ENCODE measurements around the gene CEACAM3. TPM values are rescaled to one million over a fixed set of nuclear protein-coding genes. Genes with fewer than 3 reads are reported as not detected.

CEACAM3 gene
- total RNA-seq, 1 experiment from 2014 or later: not detected

DNA sequence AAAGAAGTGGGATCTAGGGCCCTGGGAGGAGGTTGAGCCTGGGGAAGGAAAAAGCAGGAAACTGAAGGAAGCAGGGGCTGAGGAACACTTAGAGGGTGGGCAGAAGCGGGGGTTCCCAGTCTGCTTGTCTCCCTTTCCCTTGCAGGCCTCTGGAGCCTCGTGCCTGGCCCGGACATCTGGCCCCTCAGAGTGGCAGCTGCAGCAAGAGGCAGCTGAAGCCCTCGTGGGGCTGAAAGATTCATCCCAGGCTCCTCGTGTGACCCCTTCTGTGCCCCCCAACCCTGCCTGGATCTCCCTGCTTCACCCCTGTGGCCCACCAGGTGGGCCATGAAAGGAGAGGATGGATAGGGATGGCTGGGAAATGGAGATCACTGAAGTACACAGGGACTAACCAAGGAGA is 54.0 kb downstream of the CEACAM3 start:
- peaks cover 0 to 3% of the 10 kb centered on the region in 2 experiments; a peak in 2 of 4 replicates for H3K4me1 Mint-ChIP-seq
- peaks cover 0 to 26% of the 10 kb centered on the region in 2 experiments; a peak in 3 of 5 replicates for H3K9me3 Mint-ChIP-seq
- H3K9ac ChIP-seq (ENCODE audit: extremely low read depth, insufficient read length, low read length): no peak overlapping the region
- no peaks in the 10 kb centered on the region; the same call in 1 of the 2 replicates for H3K4me1 ChIP-seq (ENCODE audit: insufficient read depth, low read length)
- H2AK5ac ChIP-seq (ENCODE audit: insufficient read length, low read length): no peak overlapping the region
- no peak overlapping the region for H3K4ac ChIP-seq (ENCODE audit: low read depth, low read length)
- H3K23me2 ChIP-seq (ENCODE audit: insufficient read length, low read depth, low read length, poor library complexity, severe bottlenecking): no peaks in the 10 kb centered on the region
- H2AFZ ChIP-seq (ENCODE audit: low read length): no peak overlapping the region
- DNase-seq: no peak
- H3T11ph ChIP-seq (ENCODE audit: low read length): no peak overlapping the region
- H4K5ac ChIP-seq (ENCODE audit: insufficient read length, low read depth, low read length): no peak overlapping the region
- no peaks in the 10 kb centered on the region for H4K20me1 ChIP-seq (ENCODE audit: control insufficient read depth, insufficient read depth, insufficient read length)
- H3K4me2 ChIP-seq (ENCODE audit: insufficient read depth, insufficient read length, low read length): no peak overlapping the region
- H3K79me2 ChIP-seq (ENCODE audit: insufficient read depth, low read length): no peaks in the 10 kb centered on the region
- H3K36me3 Mint-ChIP-seq (ENCODE audit: insufficient read depth in 1 of 3, low read depth in 3 of 3): peaks cover 0 to 5% (median 0%) of the 10 kb centered on the region in 3 experiments; a peak in 1 of 7 replicates
- no peak overlapping the region for H3K23ac ChIP-seq (ENCODE audit: insufficient read length, low read depth, low read length)
- TF ChIP-seq, protein P1, sequence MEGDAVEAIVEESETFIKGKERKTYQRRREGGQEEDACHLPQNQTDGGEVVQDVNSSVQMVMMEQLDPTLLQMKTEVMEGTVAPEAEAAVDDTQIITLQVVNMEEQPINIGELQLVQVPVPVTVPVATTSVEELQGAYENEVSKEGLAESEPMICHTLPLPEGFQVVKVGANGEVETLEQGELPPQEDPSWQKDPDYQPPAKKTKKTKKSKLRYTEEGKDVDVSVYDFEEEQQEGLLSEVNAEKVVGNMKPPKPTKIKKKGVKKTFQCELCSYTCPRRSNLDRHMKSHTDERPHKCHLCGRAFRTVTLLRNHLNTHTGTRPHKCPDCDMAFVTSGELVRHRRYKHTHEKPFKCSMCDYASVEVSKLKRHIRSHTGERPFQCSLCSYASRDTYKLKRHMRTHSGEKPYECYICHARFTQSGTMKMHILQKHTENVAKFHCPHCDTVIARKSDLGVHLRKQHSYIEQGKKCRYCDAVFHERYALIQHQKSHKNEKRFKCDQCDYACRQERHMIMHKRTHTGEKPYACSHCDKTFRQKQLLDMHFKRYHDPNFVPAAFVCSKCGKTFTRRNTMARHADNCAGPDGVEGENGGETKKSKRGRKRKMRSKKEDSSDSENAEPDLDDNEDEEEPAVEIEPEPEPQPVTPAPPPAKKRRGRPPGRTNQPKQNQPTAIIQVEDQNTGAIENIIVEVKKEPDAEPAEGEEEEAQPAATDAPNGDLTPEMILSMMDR (conservative IDR thresholded peaks at IDR 0.05): no peak
- H2BK120ac ChIP-seq (ENCODE audit: low read depth, low read length, poor library complexity, severe bottlenecking): no peak overlapping the region
- no CpG with 5 or more reads among the region's 5 CpGs for WGBS (ENCODE audit: extremely low coverage, insufficient read length, low lambda C conversion rate)
- no peak overlapping the region for H3K4me3 Mint-ChIP-seq
- no peak overlapping the region for H3K14ac ChIP-seq (ENCODE audit: insufficient read depth, low read length)
- H3K18ac ChIP-seq (ENCODE audit: insufficient read length, low read depth, low read length): no peak overlapping the region
- H3K79me1 ChIP-seq (ENCODE audit: insufficient read depth, low read depth, low read length, poor library complexity, severe bottlenecking): no peaks in the 10 kb centered on the region
- no peak overlapping the region for H3K27ac Mint-ChIP-seq
- H3K27ac ChIP-seq (ENCODE audit: insufficient read length, low read depth, low read length): no peak overlapping the region
- peaks cover 38% of the 10 kb centered on the region for H3K27me3 Mint-ChIP-seq (ENCODE audit: low read depth)
- H4K91ac ChIP-seq (ENCODE audit: insufficient read length, low read depth, low read length): no peak overlapping the region
- H3K27me3 ChIP-seq (ENCODE audit: insufficient read depth, low read length): no peaks in the 10 kb centered on the region
- no peak overlapping the region for H2BK5ac ChIP-seq (ENCODE audit: insufficient read length, low read length)
- H4K8ac ChIP-seq (replicated peaks; ENCODE audit: insufficient read length, low read depth, low read length): no peak overlapping the region
- no peak overlapping the region for H2BK15ac ChIP-seq (ENCODE audit: low read depth, low read length)
- no peak overlapping the region for H2BK12ac ChIP-seq (ENCODE audit: insufficient read length, low read depth, low read length)
- no peak overlapping the region for H2BK20ac ChIP-seq (ENCODE audit: low read depth, low read length, poor library complexity, severe bottlenecking)
- no peak overlapping the region for H3K56ac ChIP-seq (ENCODE audit: insufficient read length, low read depth, low read length)
- H3K9me3 ChIP-seq (ENCODE audit: control insufficient read depth, low read depth, low read length): no peaks in the 10 kb centered on the region
